ENCODE measurements around the gene KIRREL1. TPM values are rescaled to one million over a fixed set of nuclear protein-coding genes. Genes with fewer than 3 reads are reported as not detected.
A peak's percentile ranks its signal among the peaks of the same experiment; 100 is the strongest.

KIRREL1 gene
- total RNA-seq, 1 experiment from 2014 or later = 22.2 TPM

DNA sequence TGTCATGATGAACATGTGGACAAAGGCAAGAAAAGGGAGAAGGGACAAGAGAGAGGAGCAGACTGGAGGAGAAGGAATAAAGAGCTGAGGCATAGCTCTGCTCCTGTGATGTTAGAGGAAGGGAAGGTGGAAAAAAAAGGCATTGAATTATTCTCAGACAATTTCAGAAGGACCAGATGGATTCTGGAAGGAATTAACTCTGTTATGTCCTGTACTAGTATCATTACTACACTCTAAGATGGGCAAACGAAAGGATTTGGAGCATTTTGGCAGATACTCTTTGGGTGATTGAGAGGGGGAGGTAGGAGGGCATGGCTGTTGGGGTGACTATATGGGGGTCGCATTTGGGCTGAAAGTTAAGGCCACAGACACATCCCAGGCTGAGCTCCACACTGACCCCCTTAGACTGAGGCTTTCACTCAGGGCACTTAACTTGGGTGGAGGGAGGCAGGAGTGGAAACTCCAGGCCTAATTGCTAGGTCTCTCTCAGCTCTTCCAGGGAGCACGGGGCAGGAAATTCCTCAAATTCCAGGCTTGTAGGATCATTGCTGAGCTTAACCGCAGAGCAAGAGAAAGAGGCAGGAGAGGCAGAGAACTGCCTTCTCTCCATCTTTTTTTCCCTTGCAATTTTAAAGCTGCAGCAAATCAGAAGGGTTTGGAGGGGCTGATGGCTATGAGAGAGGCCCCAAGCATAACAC is 25.9 kb downstream of the KIRREL1 start:
- DNase-seq (ENCODE audit: low read depth, low spot score) = peak; percentile 87
- in situ Hi-C loops (cut with HindIII; ENCODE audit: low pct_unique_long_range_greater_than_20kb, low sequenced_read_pairs) = no loop called here

DNA sequence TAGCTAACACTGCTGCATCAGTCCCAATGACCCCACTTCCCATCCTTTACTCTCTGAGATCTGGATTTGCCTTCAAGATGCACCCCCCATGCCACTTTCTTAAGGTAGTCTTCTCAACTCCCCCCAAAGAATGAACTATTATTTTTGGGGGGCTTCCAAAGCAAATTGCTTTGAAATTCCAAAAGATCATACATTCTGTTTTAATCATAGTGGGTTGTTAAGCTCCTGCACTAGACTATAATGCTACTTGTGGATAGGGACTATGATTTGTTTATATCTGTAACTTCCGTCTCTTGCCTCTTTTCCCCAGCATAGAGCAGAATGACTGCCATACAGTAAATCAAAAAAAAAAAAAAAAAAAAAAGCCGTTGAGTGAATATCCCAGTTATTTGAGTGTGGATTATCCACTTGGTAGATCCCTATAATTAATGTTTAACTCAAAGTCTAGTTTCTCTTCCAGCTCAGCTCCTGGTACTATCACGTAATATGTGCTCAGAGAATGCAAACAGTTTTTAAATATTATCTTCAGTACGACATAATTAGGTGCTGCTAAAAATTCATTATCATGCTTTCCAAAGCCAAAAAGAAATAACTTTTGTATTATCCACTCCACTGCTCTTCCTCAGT is 26.9 kb downstream of the KIRREL1 start:
- in situ Hi-C loops (cut with HindIII; ENCODE audit: low pct_unique_long_range_greater_than_20kb, low sequenced_read_pairs) = no loop called here
- no peak for DNase-seq (ENCODE audit: low read depth, low spot score)

DNA sequence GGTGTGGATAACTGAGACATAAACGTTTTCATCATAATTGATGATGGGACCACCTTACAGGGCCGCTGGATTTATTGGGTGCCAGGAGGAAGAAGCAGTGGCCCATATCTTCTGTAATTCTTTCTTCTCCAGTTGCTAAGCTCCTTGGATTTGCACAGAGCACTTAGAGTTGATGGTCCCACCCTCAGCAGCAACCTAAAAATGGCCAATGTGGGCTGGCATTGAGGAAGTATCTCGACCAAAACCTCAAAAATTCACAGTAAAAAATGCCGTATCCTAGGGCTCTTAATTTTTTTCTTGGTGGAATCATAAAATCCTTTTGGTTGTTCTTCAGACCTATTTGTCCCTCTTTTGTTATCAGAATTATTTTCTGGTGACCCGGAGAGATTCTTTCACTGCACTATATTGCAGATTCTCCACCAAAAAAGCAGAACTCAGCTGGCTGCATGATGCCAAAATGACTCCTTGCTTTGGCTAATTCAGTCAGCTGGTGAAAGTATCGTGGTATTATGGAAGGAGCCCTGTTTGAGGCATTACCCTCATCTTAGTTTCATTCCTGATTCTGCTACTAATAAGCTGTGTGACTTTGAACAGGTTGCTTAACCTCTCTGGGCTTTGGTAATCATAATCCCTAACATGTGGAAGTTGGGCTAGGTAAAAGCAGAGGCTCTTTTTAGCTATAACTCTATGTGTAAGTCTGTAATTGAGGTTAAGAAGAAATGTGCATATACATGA is 27.6 kb downstream of the KIRREL1 start:
- DNase-seq (ENCODE audit: low read depth, low spot score) = no peak
- in situ Hi-C loops (cut with HindIII; ENCODE audit: low pct_unique_long_range_greater_than_20kb, low sequenced_read_pairs) = no loop called here

DNA sequence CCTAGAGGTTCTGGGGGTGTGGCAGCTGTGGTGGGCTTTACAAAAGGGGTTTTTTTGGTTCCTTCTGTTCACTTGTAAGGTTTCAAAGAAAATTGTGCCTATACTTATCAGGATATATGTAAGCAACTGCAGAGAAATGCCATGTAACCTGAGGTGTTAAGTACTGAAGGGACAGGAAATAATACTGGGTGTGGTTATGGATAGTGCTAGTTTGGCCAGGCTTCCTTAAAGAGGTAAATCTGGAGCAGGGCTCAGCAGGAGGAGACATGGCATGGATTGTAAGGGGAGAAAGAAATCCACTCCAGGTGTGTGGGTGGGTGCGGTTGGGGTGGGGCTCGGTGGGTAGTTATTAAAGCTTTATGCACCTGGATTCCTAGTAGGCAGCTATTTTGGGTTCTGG is 28.3 kb downstream of the KIRREL1 start:
- in situ Hi-C loops (cut with HindIII; ENCODE audit: low pct_unique_long_range_greater_than_20kb, low sequenced_read_pairs) = no loop called here
- no peak for DNase-seq (ENCODE audit: low read depth, low spot score)

DNA sequence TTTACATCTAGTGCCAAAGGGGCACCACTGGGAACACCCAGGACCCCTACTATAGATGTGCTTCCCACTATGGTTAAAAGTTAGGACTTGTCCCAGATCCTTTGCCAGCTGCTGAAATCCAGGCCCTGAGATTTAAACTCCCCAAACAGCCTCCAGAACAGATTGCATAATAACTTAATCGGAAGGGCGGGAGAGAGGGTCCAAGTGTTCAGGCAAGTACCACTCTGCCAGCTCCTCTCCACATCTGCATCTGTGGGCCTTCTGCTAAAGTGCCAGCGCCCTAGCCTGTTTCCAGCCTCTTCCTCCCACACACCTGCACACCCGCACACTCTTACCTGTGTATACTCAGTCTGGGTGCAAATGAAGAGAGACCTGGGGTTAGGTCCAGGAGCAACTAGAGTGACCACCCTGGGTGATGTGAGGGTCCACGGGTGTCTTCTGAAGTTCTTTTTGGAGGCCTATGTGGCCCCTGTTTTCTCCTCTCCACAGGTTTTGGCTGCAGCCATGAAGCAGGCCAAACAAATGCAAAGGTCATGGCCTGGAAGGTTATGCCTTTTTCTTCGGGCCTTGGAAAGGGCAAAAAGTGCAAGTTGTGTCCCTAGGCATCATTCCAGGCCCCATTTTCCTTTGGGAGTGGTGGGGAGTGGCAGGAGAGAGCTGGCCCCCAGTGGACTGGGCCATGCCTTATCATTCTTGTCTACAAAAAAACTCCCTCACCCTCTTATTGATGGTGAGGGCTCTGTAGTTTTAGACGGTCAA is 29.3 kb downstream of the KIRREL1 start:
- in situ Hi-C loops (cut with HindIII; ENCODE audit: low pct_unique_long_range_greater_than_20kb, low sequenced_read_pairs) = no loop called here
- no peak for DNase-seq (ENCODE audit: low read depth, low spot score)

DNA sequence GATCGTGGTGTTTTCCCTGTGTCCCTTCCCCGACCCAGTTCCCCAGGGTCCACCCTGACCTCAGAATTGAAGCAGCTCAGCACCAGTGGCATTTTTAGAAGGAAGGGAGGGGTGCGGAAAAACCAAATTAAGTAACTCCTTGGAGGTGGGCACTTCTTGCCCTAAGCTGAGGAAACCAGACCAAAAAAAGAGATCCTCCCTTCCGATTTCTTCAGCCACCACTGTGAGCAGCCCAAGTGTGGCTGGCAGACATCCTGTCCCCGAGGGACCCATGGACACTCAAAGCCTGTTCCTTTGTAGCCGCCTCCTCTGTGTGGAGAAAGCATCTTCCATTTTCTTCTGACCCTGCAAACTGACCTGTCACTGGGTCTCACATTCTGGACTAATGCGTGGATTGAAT is 31.3 kb downstream of the KIRREL1 start:
- DNase-seq (ENCODE audit: low read depth, low spot score) = no peak
- in situ Hi-C loops (cut with HindIII; ENCODE audit: low pct_unique_long_range_greater_than_20kb, low sequenced_read_pairs) = no loop called here

DNA sequence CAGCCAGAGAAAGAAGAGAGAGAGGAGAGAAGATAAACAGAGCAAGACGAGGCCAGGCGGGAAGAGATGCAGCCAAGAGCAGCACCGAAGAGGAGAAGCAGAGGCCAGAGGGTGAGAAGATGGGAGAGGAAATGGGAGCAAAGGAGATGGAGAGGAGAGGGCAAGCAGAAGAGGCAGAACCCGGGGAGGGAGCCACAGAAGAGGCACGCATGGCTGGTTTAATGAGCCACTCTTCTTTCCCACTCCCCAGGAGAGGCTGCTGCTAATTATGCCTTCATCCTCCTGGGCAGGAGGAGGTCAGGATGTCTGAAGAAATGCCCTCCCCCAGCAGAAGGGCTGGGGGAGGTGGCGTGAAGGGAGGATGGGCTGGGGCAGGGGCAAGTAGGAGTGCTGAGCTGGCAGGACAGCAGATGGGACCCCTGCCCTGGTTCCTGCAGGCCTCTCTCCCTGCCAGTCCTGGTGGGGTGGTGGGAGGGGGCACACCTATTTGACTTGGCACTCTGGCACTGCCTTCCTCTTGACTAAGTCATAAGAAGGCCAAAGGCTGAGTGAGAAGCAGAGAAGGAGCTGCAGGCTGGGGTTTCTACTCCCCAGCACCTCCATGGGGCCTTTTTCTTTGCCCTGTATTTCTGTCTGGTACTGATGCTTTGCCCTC is 32.3 kb downstream of the KIRREL1 start:
- no peak for DNase-seq (ENCODE audit: low read depth, low spot score)
- in situ Hi-C loops (cut with HindIII; ENCODE audit: low pct_unique_long_range_greater_than_20kb, low sequenced_read_pairs) = no loop called here

DNA sequence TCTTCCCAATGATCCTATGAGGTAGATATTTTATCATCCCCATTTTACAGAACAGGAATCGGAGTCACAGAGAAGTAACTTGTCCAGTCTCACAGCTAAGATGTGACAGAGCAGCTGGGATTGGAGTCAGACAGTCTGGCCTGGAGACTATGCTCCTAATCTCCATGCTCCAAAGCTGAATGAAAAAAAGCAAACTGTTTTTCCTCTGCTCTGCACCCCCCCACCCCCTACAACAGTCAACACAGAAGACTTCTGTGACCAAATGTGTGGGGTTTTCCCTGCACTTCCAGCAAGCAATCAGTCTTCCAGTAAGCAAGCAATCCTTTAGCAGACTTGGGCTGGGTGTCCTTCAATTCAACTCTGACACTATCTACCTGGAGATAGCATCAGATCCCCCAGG is 33.2 kb downstream of the KIRREL1 start:
- in situ Hi-C loops (cut with HindIII; ENCODE audit: low pct_unique_long_range_greater_than_20kb, low sequenced_read_pairs) = no loop called here

DNA sequence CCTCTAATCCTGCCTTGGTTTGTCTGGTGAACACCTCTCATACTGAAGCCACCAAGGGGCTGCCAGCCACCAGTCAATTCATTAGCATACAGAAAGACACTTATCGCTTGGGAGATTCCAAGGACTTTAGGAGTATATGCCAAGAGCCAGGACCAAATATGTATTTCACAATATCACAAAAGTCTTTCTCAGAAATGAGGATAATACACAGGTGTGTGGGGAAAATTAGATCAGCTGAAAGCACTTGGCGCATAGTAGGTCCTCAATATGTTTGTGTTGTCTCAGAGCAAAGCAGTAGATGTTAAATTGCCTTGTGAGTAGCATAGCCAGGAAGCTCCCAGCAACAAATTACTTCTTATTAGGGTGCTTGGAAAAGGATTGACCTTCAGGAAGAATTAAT is 34.1 kb downstream of the KIRREL1 start:
- no peak for DNase-seq (ENCODE audit: low read depth, low spot score)
- in situ Hi-C loops (cut with HindIII; ENCODE audit: low pct_unique_long_range_greater_than_20kb, low sequenced_read_pairs) = no loop called here

More for the DNA sequence above, 33.2 kb downstream of the KIRREL1 start:
- no peak for DNase-seq (ENCODE audit: low read depth, low spot score)

DNA sequence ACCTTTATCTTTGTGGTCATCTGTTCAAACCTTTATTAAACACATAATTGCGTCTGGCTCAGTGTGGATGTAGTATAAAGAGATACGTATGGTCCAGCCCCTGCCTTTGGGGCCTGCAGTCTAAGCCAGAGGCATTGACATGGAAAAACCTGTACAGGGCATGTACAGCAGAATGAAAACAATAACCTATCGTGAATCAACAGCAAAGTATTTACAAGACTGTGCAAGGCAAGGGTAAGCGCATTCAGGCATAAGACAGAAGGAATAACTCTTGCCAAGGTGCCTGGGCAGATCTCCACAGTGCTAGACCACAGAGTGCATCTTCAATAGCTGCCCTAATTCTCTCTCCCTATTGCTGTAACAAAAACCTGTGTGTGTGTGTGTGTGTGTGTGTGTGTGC is 35.5 kb downstream of the KIRREL1 start:
- no peak for DNase-seq (ENCODE audit: low read depth, low spot score)
- in situ Hi-C loops (cut with HindIII; ENCODE audit: low pct_unique_long_range_greater_than_20kb, low sequenced_read_pairs) = no loop called here

DNA sequence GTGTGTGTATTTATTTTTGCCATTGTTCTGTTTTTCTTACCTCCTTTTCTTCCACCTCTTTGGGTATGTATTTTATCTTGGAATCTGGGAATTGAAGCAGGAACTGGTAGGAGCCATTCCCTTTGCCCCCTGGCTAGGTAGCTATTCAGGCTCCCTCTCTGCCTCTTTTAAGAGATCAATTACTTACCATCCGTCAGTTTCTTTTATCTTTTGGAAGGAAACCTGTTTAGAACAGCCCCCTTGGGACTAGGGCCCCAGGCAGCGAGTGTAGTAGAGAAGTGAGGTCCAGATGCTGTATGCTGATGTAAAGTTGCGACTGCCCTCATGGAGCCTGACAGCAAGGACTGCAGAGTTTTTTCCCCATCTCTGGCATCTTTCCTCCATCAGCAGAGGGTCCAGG is 41.6 kb downstream of the KIRREL1 start:
- no peak for DNase-seq (ENCODE audit: low read depth, low spot score)
- in situ Hi-C loops (cut with HindIII; ENCODE audit: low pct_unique_long_range_greater_than_20kb, low sequenced_read_pairs) = no loop called here

DNA sequence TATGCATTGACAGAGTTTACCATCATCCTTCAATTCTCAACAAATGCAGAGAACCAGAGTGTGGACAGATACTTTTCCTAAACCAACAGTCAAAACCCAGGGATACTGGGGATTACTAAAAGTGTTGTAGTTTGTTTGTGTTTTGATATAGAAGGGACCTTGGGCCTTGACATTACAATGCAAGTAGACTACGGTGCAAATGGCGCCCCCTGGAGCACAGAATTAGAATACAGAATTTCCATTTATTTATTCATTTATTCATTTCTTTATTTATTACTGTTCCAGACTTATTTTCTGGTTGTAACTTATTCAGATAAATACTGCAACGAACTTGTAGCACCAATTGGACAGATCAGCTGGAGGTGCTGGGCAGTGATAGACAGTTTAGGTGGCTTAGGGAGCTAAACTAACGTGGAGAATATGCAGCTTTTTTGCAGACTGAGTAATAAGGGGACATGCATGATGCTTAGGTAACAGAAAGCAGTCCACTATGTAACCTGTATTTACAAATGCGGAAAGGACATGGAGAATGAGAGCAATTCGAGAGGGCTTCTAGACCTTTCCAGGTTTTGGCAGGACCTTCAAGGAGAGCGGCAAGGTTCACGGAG is 42.6 kb downstream of the KIRREL1 start:
- DNase-seq (ENCODE audit: low read depth, low spot score) = peak; percentile 61
- in situ Hi-C loops (cut with HindIII; ENCODE audit: low pct_unique_long_range_greater_than_20kb, low sequenced_read_pairs) = no loop called here

DNA sequence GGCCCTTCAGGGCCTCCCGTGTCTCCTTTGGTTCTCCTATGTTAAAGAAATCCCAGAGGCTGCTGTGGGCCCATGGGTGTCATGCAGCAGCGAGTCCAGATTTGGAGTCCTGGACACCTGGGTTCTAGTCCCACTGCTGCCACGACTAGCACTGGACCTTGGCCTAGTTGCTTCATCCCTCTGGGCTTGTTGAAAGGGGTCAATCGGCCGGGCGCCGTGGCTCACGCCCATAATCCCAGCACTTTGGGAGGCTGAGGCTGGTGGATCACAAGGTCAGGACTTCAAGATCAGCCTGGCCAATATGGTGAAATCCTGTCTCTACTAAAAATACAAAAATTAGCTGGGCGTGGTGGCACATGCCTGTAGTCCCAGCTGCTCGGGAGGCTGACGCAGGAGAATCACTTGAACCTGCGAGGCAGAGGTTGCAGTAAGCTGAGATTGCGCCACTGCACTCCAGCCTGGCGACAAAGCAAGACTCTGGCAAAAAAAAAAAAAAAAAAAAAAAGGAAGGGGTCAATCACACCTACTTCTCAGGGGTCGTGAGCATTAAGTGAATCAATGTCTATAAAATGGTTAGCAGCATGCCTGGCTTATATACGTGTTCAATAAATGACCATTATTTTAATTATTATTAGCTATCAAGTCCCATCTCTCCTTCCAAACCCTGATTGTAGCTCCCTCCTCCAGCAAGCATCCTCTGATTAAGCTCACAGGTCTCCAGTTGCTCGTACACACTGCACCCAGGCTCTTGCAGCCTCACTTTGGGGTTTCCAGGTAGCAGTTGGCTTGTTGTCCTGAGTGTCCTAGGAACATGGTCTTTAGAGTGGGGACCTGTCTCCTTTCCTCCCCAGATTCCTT is 43.8 kb downstream of the KIRREL1 start:
- DNase-seq (ENCODE audit: low read depth, low spot score) = no peak

DNA sequence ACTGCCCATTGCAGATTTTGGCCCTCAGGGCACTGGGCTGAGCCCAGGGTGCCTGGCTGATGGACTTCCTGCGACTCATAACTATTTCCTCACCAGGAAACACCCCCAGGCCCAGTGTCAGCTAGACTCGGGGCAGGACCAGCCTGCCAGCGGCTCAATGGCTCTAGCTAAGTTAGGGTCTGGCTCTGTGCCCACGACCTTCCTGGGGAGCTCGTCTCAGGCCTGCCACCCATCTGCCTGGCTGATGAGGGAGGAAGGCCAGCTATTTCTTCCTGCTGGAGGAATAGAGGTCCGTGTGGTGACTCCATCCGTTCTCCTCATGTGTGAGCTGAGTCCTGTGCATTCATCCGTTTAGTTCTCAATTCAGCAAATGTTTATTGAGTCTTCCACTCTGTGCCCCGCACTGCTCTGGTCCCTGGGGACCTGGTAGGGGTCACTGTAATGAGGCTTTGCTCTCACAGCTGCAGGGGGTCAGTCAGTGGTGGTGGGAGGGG is 44.5 kb downstream of the KIRREL1 start:
- in situ Hi-C loops (cut with HindIII; ENCODE audit: low pct_unique_long_range_greater_than_20kb, low sequenced_read_pairs) = no loop called here
- DNase-seq (ENCODE audit: low read depth, low spot score) = no peak

More for the DNA sequence above, 43.8 kb downstream of the KIRREL1 start:
- in situ Hi-C loops (cut with HindIII; ENCODE audit: low pct_unique_long_range_greater_than_20kb, low sequenced_read_pairs) = no loop called here

DNA sequence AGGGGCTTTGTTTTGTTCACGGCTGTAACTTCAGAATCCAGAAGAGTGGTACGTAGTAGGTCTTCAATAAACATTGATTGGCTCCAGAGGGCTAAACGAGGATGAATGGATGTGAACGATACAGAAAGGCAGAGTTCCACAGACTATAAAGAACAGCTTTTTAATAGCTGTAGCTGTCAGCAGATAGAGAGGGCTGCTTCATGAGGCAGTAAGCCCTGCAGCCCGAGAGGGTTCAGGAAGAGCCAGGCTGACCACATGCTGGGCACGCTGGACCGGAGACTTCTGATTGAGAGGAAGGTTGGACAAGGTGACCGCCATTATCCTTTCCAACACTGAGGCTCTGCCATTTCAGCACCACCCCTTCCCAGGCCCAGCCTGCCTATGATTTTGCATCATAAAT is 45.3 kb downstream of the KIRREL1 start:
- DNase-seq (ENCODE audit: low read depth, low spot score) = no peak
- in situ Hi-C loops (cut with HindIII; ENCODE audit: low pct_unique_long_range_greater_than_20kb, low sequenced_read_pairs) = no loop called here

DNA sequence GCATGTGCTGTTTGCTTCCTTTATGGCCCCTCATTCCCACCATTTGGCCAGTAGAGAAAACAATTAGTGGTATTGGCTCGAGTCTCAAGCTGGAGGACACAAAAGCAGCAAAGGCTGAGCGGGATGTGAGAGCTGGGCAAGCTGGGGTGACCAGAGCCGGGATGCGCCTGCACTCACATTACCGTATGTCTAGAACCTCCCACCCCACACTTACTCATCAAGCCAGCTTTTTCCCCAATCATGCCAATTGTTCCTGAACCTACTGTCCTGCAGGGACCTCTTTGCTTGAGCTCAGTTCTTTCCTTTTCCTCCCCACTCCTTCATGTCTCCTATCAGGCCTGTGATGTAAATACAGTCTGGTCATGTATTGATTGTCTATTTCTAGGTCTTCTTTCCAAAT is 45.9 kb downstream of the KIRREL1 start:
- in situ Hi-C loops (cut with HindIII; ENCODE audit: low pct_unique_long_range_greater_than_20kb, low sequenced_read_pairs) = no loop called here
- no peak for DNase-seq (ENCODE audit: low read depth, low spot score)

All from SK-MEL-5 (cell line).